Liver (tissue), 9 donors: ENCODE results near the gene CD79A. TPM values are rescaled to one million over a fixed set of nuclear protein-coding genes. Genes with fewer than 3 reads are reported as not detected.

Experiments used
- DNase-seq: peaks from one replicate; pipeline ENCODE4 v3.0.0-alpha.2; 2017; ENCODE audit warnings: low spot score
- H3K27ac ChIP-seq, 2 donors: one replicate each; pipeline ENCODE4 v1.7.0; 2013; ENCODE audit warnings: inconsistent platforms in 2 of 2, low read length in 2 of 2, control low read depth in 1 of 2, low read depth in 1 of 2, mild to moderate bottlenecking in 1 of 2
- H3K27me3 ChIP-seq, 4 donors: one replicate each; pipeline versions ENCODE4 v1.6.1 to v1.7.0; 2013; ENCODE audit warnings: low read length in 3 of 4, inconsistent platforms in 1 of 4, mild to moderate bottlenecking in 1 of 4, moderate library complexity in 1 of 4; ENCODE audit not compliant: control insufficient read depth in 4 of 4, insufficient read depth in 4 of 4
- H3K36me3 ChIP-seq, 4 donors: one replicate each; pipeline versions ENCODE4 v1.6.1 to v1.7.0; 2013; ENCODE audit warnings: low read length in 3 of 4, mild to moderate bottlenecking in 3 of 4, low read depth in 1 of 4, moderate library complexity in 1 of 4; ENCODE audit not compliant: control insufficient read depth in 4 of 4, insufficient read depth in 3 of 4
- H3K4me1 ChIP-seq, 4 donors: one replicate each; pipeline versions ENCODE4 v1.6.1 to v1.7.0; 2013; ENCODE audit warnings: low read length in 3 of 4, mild to moderate bottlenecking in 3 of 4, moderate library complexity in 1 of 4; ENCODE audit not compliant: control insufficient read depth in 4 of 4, insufficient read depth in 4 of 4
- H3K4me3 ChIP-seq, 3 donors: one replicate each; pipeline versions ENCODE4 v1.6.1 to v1.7.0; 2013; ENCODE audit warnings: low read length in 3 of 3, control low read depth in 1 of 3, low read depth in 1 of 3, mild to moderate bottlenecking in 1 of 3
- H3K9ac ChIP-seq, 2 donors: one replicate each; pipeline ENCODE4 v1.7.0; 2013; ENCODE audit warnings: low read length in 2 of 2, mild to moderate bottlenecking in 2 of 2, moderate library complexity in 2 of 2, control low read depth in 1 of 2, low read depth in 1 of 2
- H3K9me3 ChIP-seq, 4 donors: one replicate each; pipeline versions ENCODE4 v1.6.1 to v1.7.0; 2013; ENCODE audit warnings: low read length in 3 of 4; ENCODE audit not compliant: control insufficient read depth in 4 of 4
- EGR1 ChIP-seq, 2 donors: IDR thresholded peaks; 2 replicates each; pipeline ENCODE4 v1.6.1; 2016 to 2018; ENCODE audit warnings: antibody characterized with exemption in 2 of 2, low read depth in 2 of 2
- FOXA1 ChIP-seq: IDR thresholded peaks from 2 replicates; pipeline ENCODE4 v1.6.1; 2016; ENCODE audit warnings: antibody characterized with exemption
- GABPA ChIP-seq, 2 donors: IDR thresholded peaks in 1 of 2; conservative IDR thresholded peaks in 1 of 2; 2 replicates each; pipeline ENCODE4 v1.6.1; 2016; ENCODE audit warnings: antibody characterized with exemption in 2 of 2, mild to moderate bottlenecking in 1 of 2, moderate library complexity in 1 of 2
- HNF4A ChIP-seq, 2 donors: conservative IDR thresholded peaks; 2 replicates each; pipeline ENCODE4 v1.6.1; 2016; ENCODE audit warnings: antibody characterized with exemption in 2 of 2, mild to moderate bottlenecking in 2 of 2
- HNF4G ChIP-seq: IDR thresholded peaks from 2 replicates; pipeline ENCODE4 v1.6.1; 2016; ENCODE audit warnings: antibody characterized with exemption
- JUND ChIP-seq, 2 donors: IDR thresholded peaks; 2 replicates each; pipeline ENCODE4 v1.6.1; 2016; ENCODE audit warnings: antibody characterized with exemption in 2 of 2
- NR2F2 ChIP-seq: IDR thresholded peaks from 2 replicates; pipeline ENCODE4 v1.6.1; 2016; ENCODE audit warnings: antibody characterized with exemption
- RAD21 ChIP-seq, 2 donors: IDR thresholded peaks; 2 replicates each; pipeline ENCODE4 v1.6.1; 2016; ENCODE audit warnings: antibody characterized with exemption in 2 of 2, mild to moderate bottlenecking in 2 of 2
- RXRA ChIP-seq, 2 donors: IDR thresholded peaks; 2 replicates each; pipeline ENCODE4 v1.6.1; 2017 to 2018; ENCODE audit warnings: antibody characterized with exemption in 2 of 2, mild to moderate bottlenecking in 1 of 2
- SP1 ChIP-seq: IDR thresholded peaks from 2 replicates; pipeline ENCODE4 v1.6.1; 2018; ENCODE audit warnings: antibody characterized with exemption, mild to moderate bottlenecking
- TAF1 ChIP-seq: conservative IDR thresholded peaks from 2 replicates; pipeline ENCODE4 v1.6.1; 2016; ENCODE audit warnings: antibody characterized with exemption, mild to moderate bottlenecking
- YY1 ChIP-seq: IDR thresholded peaks from 2 replicates; pipeline ENCODE4 v1.6.1; 2016; ENCODE audit warnings: antibody characterized with exemption, mild to moderate bottlenecking
- WGBS: extraction: QIAGEN DNeasy Blood & Tissue Kit; methylation state at CpG from one replicate; pipeline ENCODE4 v1.1.7; 2013; 5-methylcytosine and 5-hydroxymethylcytosine counted together
- polyA plus RNA-seq, 2 donors: library from polyadenylated mRNA; stranded (reverse) in 1 of 2; unstranded in 1 of 2; fragments of 200-250 nt in 1 of 2; fragments of >200 nt in 1 of 2; fragmentation: Nextera tagmentation in 1 of 2; extraction: Ambion mirVana in 1 of 2; gene quantifications; one replicate each; pipeline versions ENCODE4 v1.2.1 to v1.2.3, GENCODE V29; 2013 to 2015
- total RNA-seq, 2 donors: library from RNA; depleted of rRNA; stranded (reverse); fragments of >200 nt; gene quantifications; one replicate each; pipeline ENCODE4 v1.2.3, GENCODE V29; 2014
- TF ChIP-seq, protein P1 (sequence below): IDR thresholded peaks from 2 replicates; pipeline ENCODE4 v1.6.1; 2016; ENCODE audit warnings: antibody characterized with exemption
- TF ChIP-seq, protein P2 (sequence below): IDR thresholded peaks from 2 replicates; pipeline ENCODE4 v1.6.1; 2016; ENCODE audit warnings: antibody characterized with exemption
- TF ChIP-seq, protein P3 (sequence below): IDR thresholded peaks from 2 replicates; pipeline ENCODE4 v1.6.1; 2016; ENCODE audit warnings: antibody characterized with exemption, mild to moderate bottlenecking
- TF ChIP-seq, protein P4 (sequence below): IDR thresholded peaks from 2 replicates; pipeline ENCODE4 v1.6.1; 2016; ENCODE audit warnings: antibody characterized with exemption
- TF ChIP-seq, protein P5 (sequence below): fragments of 150-350 bp; IDR thresholded peaks from 2 replicates; pipeline ENCODE4 v1.5.1; 2017; ENCODE audit warnings: improper control_type of control experiment, low read depth, low read length; ENCODE audit not compliant: missing input control
- donor health status: healthy.
- donor health status: healthy.
- donor health status: healthy.
- donor health status: healthy.
- donor health status: healthy.

The CD79A gene
- total and polyA plus RNA-seq, 4 donors: 0.43 to 5.0 (median 2.0) TPM

DNA sequence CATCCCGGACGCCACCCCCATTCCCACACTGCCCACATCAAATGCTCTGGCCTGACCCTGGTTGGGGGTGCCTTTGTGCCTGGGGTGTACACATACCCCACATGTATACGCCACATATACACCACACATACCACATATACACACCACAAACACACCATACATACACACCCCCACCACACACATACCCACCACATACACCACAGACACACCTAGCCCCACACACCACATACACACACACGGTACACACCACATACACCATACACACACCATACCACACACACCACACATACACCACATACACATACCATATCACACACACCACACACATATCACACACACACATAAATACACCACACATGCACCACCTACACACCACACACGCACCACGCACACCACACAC lies 41.0 kb downstream of the CD79A start:
- WGBS: 82% methylated on average over 6 of the region's 6 CpGs
- peaks cover 0 to 3% (median 1%) of the 10 kb centered on the region in 4 donors for H3K4me1 ChIP-seq
- H3K27me3 ChIP-seq: peaks cover 4 to 18% (median 10%) of the 10 kb centered on the region in 4 donors
- no peak for DNase-seq
- peaks cover 0 to 2% (median 0%) of the 10 kb centered on the region in 4 donors for H3K9me3 ChIP-seq
- no peaks in the 10 kb centered on the region for H3K36me3 ChIP-seq
- H3K27ac ChIP-seq: no peak overlapping the region
- TF ChIP-seq, protein P1, sequence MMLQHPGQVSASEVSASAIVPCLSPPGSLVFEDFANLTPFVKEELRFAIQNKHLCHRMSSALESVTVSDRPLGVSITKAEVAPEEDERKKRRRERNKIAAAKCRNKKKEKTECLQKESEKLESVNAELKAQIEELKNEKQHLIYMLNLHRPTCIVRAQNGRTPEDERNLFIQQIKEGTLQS: no peak
- TF ChIP-seq YY1: no peak
- TF ChIP-seq, protein P2, sequence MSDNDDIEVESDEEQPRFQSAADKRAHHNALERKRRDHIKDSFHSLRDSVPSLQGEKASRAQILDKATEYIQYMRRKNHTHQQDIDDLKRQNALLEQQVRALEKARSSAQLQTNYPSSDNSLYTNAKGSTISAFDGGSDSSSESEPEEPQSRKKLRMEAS: no peak
- TF ChIP-seq SP1: no peak
- TF ChIP-seq GABPA (IDR thresholded peaks at IDR 0.05 in 1 of 2, conservative IDR thresholded peaks at IDR 0.05 in 1 of 2): no peak
- TF ChIP-seq JUND (IDR thresholded peaks at IDR 0.05): no peak
- no peak for TF ChIP-seq NR2F2
- TF ChIP-seq, protein P3, sequence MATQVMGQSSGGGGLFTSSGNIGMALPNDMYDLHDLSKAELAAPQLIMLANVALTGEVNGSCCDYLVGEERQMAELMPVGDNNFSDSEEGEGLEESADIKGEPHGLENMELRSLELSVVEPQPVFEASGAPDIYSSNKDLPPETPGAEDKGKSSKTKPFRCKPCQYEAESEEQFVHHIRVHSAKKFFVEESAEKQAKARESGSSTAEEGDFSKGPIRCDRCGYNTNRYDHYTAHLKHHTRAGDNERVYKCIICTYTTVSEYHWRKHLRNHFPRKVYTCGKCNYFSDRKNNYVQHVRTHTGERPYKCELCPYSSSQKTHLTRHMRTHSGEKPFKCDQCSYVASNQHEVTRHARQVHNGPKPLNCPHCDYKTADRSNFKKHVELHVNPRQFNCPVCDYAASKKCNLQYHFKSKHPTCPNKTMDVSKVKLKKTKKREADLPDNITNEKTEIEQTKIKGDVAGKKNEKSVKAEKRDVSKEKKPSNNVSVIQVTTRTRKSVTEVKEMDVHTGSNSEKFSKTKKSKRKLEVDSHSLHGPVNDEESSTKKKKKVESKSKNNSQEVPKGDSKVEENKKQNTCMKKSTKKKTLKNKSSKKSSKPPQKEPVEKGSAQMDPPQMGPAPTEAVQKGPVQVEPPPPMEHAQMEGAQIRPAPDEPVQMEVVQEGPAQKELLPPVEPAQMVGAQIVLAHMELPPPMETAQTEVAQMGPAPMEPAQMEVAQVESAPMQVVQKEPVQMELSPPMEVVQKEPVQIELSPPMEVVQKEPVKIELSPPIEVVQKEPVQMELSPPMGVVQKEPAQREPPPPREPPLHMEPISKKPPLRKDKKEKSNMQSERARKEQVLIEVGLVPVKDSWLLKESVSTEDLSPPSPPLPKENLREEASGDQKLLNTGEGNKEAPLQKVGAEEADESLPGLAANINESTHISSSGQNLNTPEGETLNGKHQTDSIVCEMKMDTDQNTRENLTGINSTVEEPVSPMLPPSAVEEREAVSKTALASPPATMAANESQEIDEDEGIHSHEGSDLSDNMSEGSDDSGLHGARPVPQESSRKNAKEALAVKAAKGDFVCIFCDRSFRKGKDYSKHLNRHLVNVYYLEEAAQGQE: no peak
- no peak for TF ChIP-seq HNF4G
- TF ChIP-seq, protein P4, sequence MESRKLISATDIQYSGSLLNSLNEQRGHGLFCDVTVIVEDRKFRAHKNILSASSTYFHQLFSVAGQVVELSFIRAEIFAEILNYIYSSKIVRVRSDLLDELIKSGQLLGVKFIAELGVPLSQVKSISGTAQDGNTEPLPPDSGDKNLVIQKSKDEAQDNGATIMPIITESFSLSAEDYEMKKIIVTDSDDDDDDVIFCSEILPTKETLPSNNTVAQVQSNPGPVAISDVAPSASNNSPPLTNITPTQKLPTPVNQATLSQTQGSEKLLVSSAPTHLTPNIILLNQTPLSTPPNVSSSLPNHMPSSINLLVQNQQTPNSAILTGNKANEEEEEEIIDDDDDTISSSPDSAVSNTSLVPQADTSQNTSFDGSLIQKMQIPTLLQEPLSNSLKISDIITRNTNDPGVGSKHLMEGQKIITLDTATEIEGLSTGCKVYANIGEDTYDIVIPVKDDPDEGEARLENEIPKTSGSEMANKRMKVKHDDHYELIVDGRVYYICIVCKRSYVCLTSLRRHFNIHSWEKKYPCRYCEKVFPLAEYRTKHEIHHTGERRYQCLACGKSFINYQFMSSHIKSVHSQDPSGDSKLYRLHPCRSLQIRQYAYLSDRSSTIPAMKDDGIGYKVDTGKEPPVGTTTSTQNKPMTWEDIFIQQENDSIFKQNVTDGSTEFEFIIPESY: no peak
- no peak for TF ChIP-seq RAD21 (IDR thresholded peaks at IDR 0.05)
- TF ChIP-seq TAF1: no peak
- no peak for TF ChIP-seq FOXA1
- no peak overlapping the region for H3K9ac ChIP-seq
- H3K4me3 ChIP-seq: no peak overlapping the region

DNA sequence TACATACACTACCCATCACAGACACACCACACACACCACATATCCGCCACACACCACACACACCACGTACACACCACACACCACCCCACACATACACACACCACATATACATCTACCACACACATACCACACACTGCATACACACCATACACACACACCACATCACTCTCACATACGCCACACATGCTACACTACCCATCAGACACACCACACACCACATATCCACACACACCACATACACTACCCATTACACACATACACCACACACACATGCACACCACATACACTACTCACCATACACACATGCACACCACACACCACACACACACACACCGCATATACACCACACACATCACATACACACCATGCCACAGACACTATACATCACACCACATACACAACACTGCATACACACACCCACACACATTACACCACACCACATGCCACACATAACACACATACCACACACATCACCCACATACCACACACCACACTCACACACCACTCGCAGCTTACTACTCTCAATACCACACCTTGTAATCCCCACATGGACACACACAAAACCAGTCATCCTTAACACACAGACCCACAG lies 41.7 kb downstream of the CD79A start:
- H3K4me3 ChIP-seq: no peak overlapping the region
- DNase-seq: no peak
- no peaks in the 10 kb centered on the region for H3K36me3 ChIP-seq
- WGBS: 92% methylated on average over 5 of the region's 5 CpGs
- no peak overlapping the region for H3K27ac ChIP-seq
- H3K9ac ChIP-seq: no peak overlapping the region
- TF ChIP-seq SP1: no peak
- no peak for TF ChIP-seq YY1
- TF ChIP-seq HNF4A (conservative IDR thresholded peaks at IDR 0.05): no peak
- no peak for TF ChIP-seq HNF4G
- TF ChIP-seq, protein P1: no peak
- no peak for TF ChIP-seq EGR1 (IDR thresholded peaks at IDR 0.05; ENCODE audit: low read depth in 2 of 2)
- TF ChIP-seq, protein P2: no peak
- TF ChIP-seq, protein P4: no peak
- no peak for TF ChIP-seq RAD21 (IDR thresholded peaks at IDR 0.05)
- no peak for TF ChIP-seq GABPA (IDR thresholded peaks at IDR 0.05 in 1 of 2, conservative IDR thresholded peaks at IDR 0.05 in 1 of 2)
- TF ChIP-seq TAF1: no peak
- TF ChIP-seq JUND (IDR thresholded peaks at IDR 0.05): no peak
- TF ChIP-seq NR2F2: no peak
- TF ChIP-seq, protein P5, sequence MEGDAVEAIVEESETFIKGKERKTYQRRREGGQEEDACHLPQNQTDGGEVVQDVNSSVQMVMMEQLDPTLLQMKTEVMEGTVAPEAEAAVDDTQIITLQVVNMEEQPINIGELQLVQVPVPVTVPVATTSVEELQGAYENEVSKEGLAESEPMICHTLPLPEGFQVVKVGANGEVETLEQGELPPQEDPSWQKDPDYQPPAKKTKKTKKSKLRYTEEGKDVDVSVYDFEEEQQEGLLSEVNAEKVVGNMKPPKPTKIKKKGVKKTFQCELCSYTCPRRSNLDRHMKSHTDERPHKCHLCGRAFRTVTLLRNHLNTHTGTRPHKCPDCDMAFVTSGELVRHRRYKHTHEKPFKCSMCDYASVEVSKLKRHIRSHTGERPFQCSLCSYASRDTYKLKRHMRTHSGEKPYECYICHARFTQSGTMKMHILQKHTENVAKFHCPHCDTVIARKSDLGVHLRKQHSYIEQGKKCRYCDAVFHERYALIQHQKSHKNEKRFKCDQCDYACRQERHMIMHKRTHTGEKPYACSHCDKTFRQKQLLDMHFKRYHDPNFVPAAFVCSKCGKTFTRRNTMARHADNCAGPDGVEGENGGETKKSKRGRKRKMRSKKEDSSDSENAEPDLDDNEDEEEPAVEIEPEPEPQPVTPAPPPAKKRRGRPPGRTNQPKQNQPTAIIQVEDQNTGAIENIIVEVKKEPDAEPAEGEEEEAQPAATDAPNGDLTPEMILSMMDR: no peak
- TF ChIP-seq FOXA1: no peak
- TF ChIP-seq RXRA (IDR thresholded peaks at IDR 0.05): no peak
- H3K27me3 ChIP-seq: peaks cover 4 to 18% (median 10%) of the 10 kb centered on the region in 4 donors
- H3K4me1 ChIP-seq: peaks cover 0 to 3% (median 1%) of the 10 kb centered on the region in 4 donors
- peaks cover 0 to 2% (median 0%) of the 10 kb centered on the region in 4 donors for H3K9me3 ChIP-seq
